ENCODE data around the gene ING2.

ING2 gene

GRCh38 chr4:183504064-183504929 is 561 bp upstream of the ING2 start:
- Mint-ChIP-seq H3K27me3 (ENCODE audit: low read depth, poor library complexity) (no peaks in the 10 kb centered on the region), H3K4me1 (peaks cover 27% of the 10 kb centered on the region), H3K27ac (peak overlapping the region; percentile 99), H3K4me3 (peak overlapping the region; percentile 95), H3K36me3 (ENCODE audit: low read depth) (no peaks in the 10 kb centered on the region), H3K9me3 (no peaks in the 10 kb centered on the region)
- no peak for TF ChIP-seq CTCF (IDR thresholded peaks at IDR 0.05)
- DNase-seq = peak; percentile 99

DNA sequence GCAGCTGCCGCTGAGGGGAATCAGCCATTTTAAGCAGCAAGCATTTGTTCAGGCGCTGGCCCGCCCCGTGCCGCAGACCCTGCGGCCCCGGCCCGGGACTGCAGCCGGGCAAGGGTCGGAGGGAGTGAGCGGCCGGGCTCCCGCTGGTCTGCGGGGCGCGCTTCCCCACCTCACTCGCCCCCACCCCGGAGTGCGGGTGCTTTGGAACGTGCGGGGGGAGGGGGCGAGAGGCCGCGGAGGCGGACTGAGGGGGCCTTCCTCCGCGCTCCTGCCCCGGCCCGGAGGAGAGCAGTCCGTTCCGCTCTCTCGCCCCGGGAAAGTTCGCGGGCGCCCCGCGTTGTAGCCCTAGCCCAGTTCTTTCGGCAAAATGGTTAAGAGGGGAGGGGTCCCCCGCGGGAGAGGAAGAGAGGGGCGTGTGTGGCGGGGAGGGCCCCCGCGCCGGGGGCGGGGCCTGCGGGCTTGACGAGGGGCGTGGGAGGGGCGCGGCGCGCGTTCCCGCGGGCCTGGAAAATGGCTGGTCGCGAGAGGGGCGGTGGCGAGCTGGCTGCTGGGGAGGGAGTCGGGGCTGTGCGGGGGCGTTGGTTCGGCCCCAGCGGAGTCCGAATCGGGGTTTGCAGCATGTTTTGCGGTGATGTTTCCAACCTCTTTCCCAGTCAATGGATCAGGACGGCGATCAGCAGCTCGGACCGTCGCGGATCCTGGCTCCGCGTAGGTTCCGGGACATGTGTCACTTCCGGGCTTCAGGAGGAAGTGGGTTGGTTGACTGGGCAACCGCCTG is 942 bp downstream of the ING2 start:
- no peaks in the 10 kb centered on the region for H3K27me3 Mint-ChIP-seq (ENCODE audit: low read depth, poor library complexity)
- H3K4me1 Mint-ChIP-seq = peaks cover 27% of the 10 kb centered on the region
- peak overlapping the region; percentile 93 for H3K4me3 Mint-ChIP-seq
- DNase-seq = peak; percentile 87
- no peaks in the 10 kb centered on the region for H3K9me3 Mint-ChIP-seq
- H3K36me3 Mint-ChIP-seq (ENCODE audit: low read depth) = peaks cover 9% of the 10 kb centered on the region
- peak overlapping the region; percentile 98 for H3K27ac Mint-ChIP-seq
- TF ChIP-seq CTCF (IDR thresholded peaks at IDR 0.05) = no peak

GRCh38 chr4:183506389-183506735 is 1.5 kb downstream of the ING2 start:
- Mint-ChIP-seq H3K27ac (peak overlapping the region; percentile 98), H3K36me3 (ENCODE audit: low read depth) (peaks cover 15% of the 10 kb centered on the region), H3K4me1 (peaks cover 25% of the 10 kb centered on the region), H3K4me3 (peak overlapping the region; percentile 93), H3K9me3 (no peaks in the 10 kb centered on the region), H3K27me3 (ENCODE audit: low read depth, poor library complexity) (no peaks in the 10 kb centered on the region)
- no peak for DNase-seq
- TF ChIP-seq CTCF (IDR thresholded peaks at IDR 0.05) = no peak

- H3K27ac Mint-ChIP-seq = no peak overlapping the region
- no peak overlapping the region for H3K4me3 Mint-ChIP-seq
- no peak for DNase-seq
- H3K36me3 Mint-ChIP-seq (ENCODE audit: low read depth) = peaks cover 26% of the 10 kb centered on the region
- no peaks in the 10 kb centered on the region for H3K9me3 Mint-ChIP-seq
- no peaks in the 10 kb centered on the region for H3K27me3 Mint-ChIP-seq (ENCODE audit: low read depth, poor library complexity)
- peaks cover 8% of the 10 kb centered on the region for H3K4me1 Mint-ChIP-seq
- no peak for TF ChIP-seq CTCF (IDR thresholded peaks at IDR 0.05)
These were observed 3.3 kb downstream of the ING2 start for GRCh38 chr4:183507925-183508696.

DNA sequence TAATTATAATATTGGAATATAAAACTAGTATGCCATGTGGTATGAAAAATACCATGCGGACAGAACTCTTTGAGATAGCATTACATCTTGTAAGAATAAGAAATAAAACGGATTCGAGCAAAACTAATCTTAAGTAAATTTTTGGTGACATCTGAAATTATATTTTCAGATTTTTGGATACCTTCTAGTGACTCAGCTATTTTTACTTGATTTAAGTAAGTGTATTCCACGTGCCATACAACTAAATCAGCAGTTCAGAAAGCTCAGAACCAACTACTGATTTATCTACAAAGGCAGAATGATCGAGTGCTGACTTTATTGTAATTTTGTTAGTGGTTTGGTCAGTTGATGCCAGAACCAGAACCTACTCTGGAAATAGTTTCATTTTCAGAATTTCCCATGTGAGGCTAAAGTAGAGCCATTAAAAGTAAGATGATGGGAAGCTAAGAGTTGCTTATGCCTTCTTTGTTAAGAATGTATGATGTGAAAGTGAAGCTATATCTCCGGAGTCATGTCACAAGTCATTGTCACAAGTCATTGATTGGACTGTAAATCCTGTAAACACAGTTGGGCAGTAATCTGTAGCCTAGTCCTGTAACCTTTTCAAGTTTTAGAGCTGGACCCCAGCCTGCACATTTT is 4.0 kb downstream of the ING2 start:
- H3K27ac Mint-ChIP-seq = no peak overlapping the region
- no peak overlapping the region for H3K4me3 Mint-ChIP-seq

More for the DNA sequence above, 4.0 kb downstream of the ING2 start:
- no peak for TF ChIP-seq CTCF (IDR thresholded peaks at IDR 0.05)
- DNase-seq = no peak
- H3K36me3 Mint-ChIP-seq (ENCODE audit: low read depth) = peaks cover 26% of the 10 kb centered on the region
- no peaks in the 10 kb centered on the region for H3K27me3 Mint-ChIP-seq (ENCODE audit: low read depth, poor library complexity)
- H3K9me3 Mint-ChIP-seq = no peaks in the 10 kb centered on the region
- H3K4me1 Mint-ChIP-seq = peaks cover under 1% of the 10 kb centered on the region
